ENCODE measurements around the gene AEBP1. TPM values are rescaled to one million over a fixed set of nuclear protein-coding genes. Genes with fewer than 3 reads are reported as not detected.
A peak's percentile ranks its signal among the peaks of the same experiment; 100 is the strongest.

Gene AEBP1
- total RNA-seq, 1 donor from 2014 or later, result 272 TPM

GRCh38 chr7:44065431-44066110, 38.6 kb upstream of the AEBP1 start, which contains the start of gene PGAM2:
TSS of gene PGAM2 (minus strand) at chr7:44065567. CDS start at chr7:44065529, 38 bp downstream.
- H3K4me1 ChIP-seq, result peaks cover 10% of the 10 kb centered on the region
- no peak within 1 kb of the TSS for H3K4me3 ChIP-seq
- H3K27me3 ChIP-seq, result no peaks in the 10 kb centered on the region
- H3K9me3 ChIP-seq, result no peaks in the 10 kb centered on the region
- ATAC-seq, result peak; percentile 15
- no peak for TF ChIP-seq CTCF (IDR thresholded peaks at IDR 0.05)
- DNase-seq, result peak; percentile 64
- H3K36me3 ChIP-seq, result peaks cover 17% of the 10 kb centered on the region
- no peak within 1 kb of the TSS for H3K27ac ChIP-seq
- intact Hi-C loops (cut with DNase I), result no loop called here

GRCh38 chr7:44066111-44066460, 38.1 kb upstream of the AEBP1 start:
- intact Hi-C loops (cut with DNase I), result no loop called here
- no peaks in the 10 kb centered on the region for H3K27me3 ChIP-seq
- no peak overlapping the region for H3K27ac ChIP-seq
- ATAC-seq (no peak), DNase-seq (peak; percentile 46)
- peaks cover 10% of the 10 kb centered on the region for H3K4me1 ChIP-seq
- peaks cover 12% of the 10 kb centered on the region for H3K36me3 ChIP-seq
- H3K9me3 ChIP-seq, result no peaks in the 10 kb centered on the region
- no peak for TF ChIP-seq CTCF (IDR thresholded peaks at IDR 0.05)
- no peak overlapping the region for H3K4me3 ChIP-seq

GRCh38 chr7:44066494-44067063, 37.6 kb upstream of the AEBP1 start:
- Histone ChIP-seq H3K4me1 (peaks cover 10% of the 10 kb centered on the region), H3K27me3 (no peaks in the 10 kb centered on the region), H3K9me3 (no peaks in the 10 kb centered on the region), H3K4me3 (no peak overlapping the region), H3K36me3 (peaks cover 7% of the 10 kb centered on the region), H3K27ac (no peak overlapping the region)
- ATAC-seq (no peak), DNase-seq (peak; percentile 58)
- intact Hi-C loops (cut with DNase I), result no loop called here
- no peak for TF ChIP-seq CTCF (IDR thresholded peaks at IDR 0.05)

GRCh38 chr7:44067064-44067951, 36.8 kb upstream of the AEBP1 start:
- Histone ChIP-seq H3K4me1 (peaks cover 10% of the 10 kb centered on the region), H3K4me3 (no peak overlapping the region), H3K27me3 (no peaks in the 10 kb centered on the region), H3K27ac (no peak overlapping the region), H3K9me3 (no peaks in the 10 kb centered on the region), H3K36me3 (no peaks in the 10 kb centered on the region)
- ATAC-seq (no peak), DNase-seq (peak; percentile 40)
- intact Hi-C loops (cut with DNase I), result no loop called here
- no peak for TF ChIP-seq CTCF (IDR thresholded peaks at IDR 0.05)

GRCh38 chr7:44068054-44068453, 36.1 kb upstream of the AEBP1 start:
- H3K4me1 ChIP-seq, result peaks cover 10% of the 10 kb centered on the region
- no peaks in the 10 kb centered on the region for H3K9me3 ChIP-seq
- DNase-seq (no peak), ATAC-seq (no peak)
- intact Hi-C loops (cut with DNase I), result no loop called here
- H3K36me3 ChIP-seq, result peaks cover 3% of the 10 kb centered on the region
- no peak for TF ChIP-seq CTCF (IDR thresholded peaks at IDR 0.05)
- no peak overlapping the region for H3K4me3 ChIP-seq
- H3K27me3 ChIP-seq, result no peaks in the 10 kb centered on the region
- H3K27ac ChIP-seq, result no peak overlapping the region

Measured in upper lobe of right lung (tissue), 1 donor.